H1 (cell line): ENCODE measurements around the gene DDX3X. TPM values are rescaled to one million over a fixed set of nuclear protein-coding genes. Genes with fewer than 3 reads are reported as not detected.
"Not testable (repeated sequence)": the region's sequence is repeated elsewhere in the genome, so short reads cannot be mapped to it uniquely, and the experiment has no call there.

Experiments
- CTCF ChIA-PET: fragments of 300-600 bp; sonication (Branson Sonifier 250); formaldehyde crosslinking; loops from one replicate; lab custom pipeline; 2021; ENCODE audit not compliant: partially characterized antibody; lab: Charles Lee
- POLR2A ChIA-PET: fragments of 300-600 bp; sonication (Branson Sonifier 250); formaldehyde crosslinking; loops from one replicate; lab custom pipeline; 2021; ENCODE audit warnings: inconsistent platforms; ENCODE audit not compliant: partially characterized antibody; lab: Charles Lee
- DNase-seq, 2 experiments: peaks; one replicate each; pipeline versions ENCODE4 v3.0.0 to v3.0.0-alpha.2; 2010 to 2022; ENCODE audit warnings: low spot score in 2 of 2, low read depth in 1 of 2, mixed read lengths in 1 of 2
- FAIRE-seq: peaks from 2 replicates; lab custom pipeline; 2011; peaks lifted over from hg19 to GRCh38; lab: Jason Lieb, UNC
- H2AFZ ChIP-seq: 2 replicates; pipeline ENCODE4 v1.8.1; 2012; ENCODE audit warnings: low read length, inconsistent platforms
- H2AK5ac ChIP-seq: 2 replicates; pipeline ENCODE4 v1.6.1; 2013; ENCODE audit warnings: low read depth, low read length
- H2BK120ac ChIP-seq: replicated peaks from 2 replicates; pipeline ENCODE3; 2013; ENCODE audit warnings: low read depth, low read length, inconsistent platforms
- H2BK12ac ChIP-seq: 2 replicates; pipeline ENCODE4 v1.6.1; 2013; ENCODE audit warnings: low read depth, low read length
- H2BK15ac ChIP-seq: 2 replicates; pipeline ENCODE4 v1.6.1; 2013; ENCODE audit warnings: low read length
- H2BK20ac ChIP-seq: 2 replicates; pipeline ENCODE4 v1.6.1; 2013; ENCODE audit warnings: low read length
- H2BK5ac ChIP-seq: 2 replicates; pipeline ENCODE4 v1.6.1; 2013; ENCODE audit warnings: low read depth, low read length
- H3K14ac ChIP-seq: 2 replicates; pipeline ENCODE4 v1.6.1; 2013; ENCODE audit warnings: inconsistent platforms; ENCODE audit not compliant: insufficient read length
- H3K18ac ChIP-seq: 2 replicates; pipeline ENCODE4 v1.6.1; 2013; ENCODE audit warnings: low read length; ENCODE audit errors: extremely low read depth
- H3K23ac ChIP-seq: 2 replicates; pipeline ENCODE4 v1.6.1; 2013; ENCODE audit warnings: inconsistent platforms; ENCODE audit not compliant: insufficient read length
- H3K23me2 ChIP-seq: 2 replicates; pipeline ENCODE4 v1.6.1; 2013; ENCODE audit warnings: low read depth, low read length
- H3K27ac ChIP-seq: 2 replicates; pipeline ENCODE4 v1.6.1; 2011; ENCODE audit warnings: low read depth, low read length, inconsistent platforms
- H3K27me3 ChIP-seq, 4 experiments: replicated peaks in 1 of 4; 1 replicate in 1 of 4; 2 replicates in 3 of 4; pipeline versions ENCODE4 v1.6.1 to v1.8.1; 2011 to 2013; ENCODE audit warnings: low read length in 3 of 4, mild to moderate bottlenecking in 3 of 4, inconsistent platforms in 2 of 4, mixed read lengths in 2 of 4, moderate library complexity in 1 of 4; ENCODE audit not compliant: control insufficient read depth in 3 of 4, insufficient read depth in 3 of 4; ENCODE audit errors: extremely low read depth in 1 of 4
- H3K36me3 ChIP-seq, 4 experiments: 2 replicates each; pipeline versions ENCODE4 v1.6.1 to v1.8.1; 2011 to 2013; ENCODE audit warnings: mild to moderate bottlenecking in 4 of 4, low read length in 3 of 4, moderate library complexity in 2 of 4, control low read depth in 1 of 4, inconsistent platforms in 1 of 4; ENCODE audit not compliant: insufficient read depth in 4 of 4, control insufficient read depth in 2 of 4
- H3K4ac ChIP-seq: replicated peaks from 2 replicates; pipeline ENCODE3; 2013; ENCODE audit warnings: low read length, low read depth, mixed read lengths, inconsistent platforms; ENCODE audit not compliant: insufficient read length
- H3K4me1 ChIP-seq, 4 experiments: replicated peaks in 1 of 4; 1 replicate in 1 of 4; 2 replicates in 3 of 4; pipeline versions ENCODE4 v1.6.1 to v1.8.1; 2011 to 2013; ENCODE audit warnings: low read length in 3 of 4, inconsistent platforms in 2 of 4, mixed read lengths in 1 of 4; ENCODE audit not compliant: insufficient read depth in 4 of 4, control insufficient read depth in 3 of 4
- H3K4me2 ChIP-seq, 2 experiments: 2 replicates each; pipeline versions ENCODE4 v1.6.1 to v1.8.1; 2011 to 2013; ENCODE audit warnings: low read depth in 2 of 2, low read length in 2 of 2, control low read depth in 1 of 2, inconsistent platforms in 1 of 2, mild to moderate bottlenecking in 1 of 2; ENCODE audit not compliant: insufficient read depth in 1 of 2
- H3K4me3 ChIP-seq, 4 experiments: fragments of 200-600, 300-600 bp in 1 of 4; sonication (generic), shearing (Covaris generic), sonication (Bioruptor Twin) in 1 of 4; 2 replicates each; pipeline versions ENCODE4 v1.5.1 to v1.8.1; 2011 to 2016; ENCODE audit warnings: low read length in 4 of 4, low read depth in 3 of 4, control low read depth in 2 of 4, inconsistent platforms in 2 of 4, mild to moderate bottlenecking in 2 of 4, mixed read lengths in 1 of 4, moderate library complexity in 1 of 4; ENCODE audit not compliant: insufficient read depth in 2 of 4; ENCODE audit errors: extremely low read depth in 1 of 4
- H3K56ac ChIP-seq: replicated peaks from 2 replicates; pipeline ENCODE3; 2013; ENCODE audit warnings: low read depth, mild to moderate bottlenecking, mixed read lengths, low read length, inconsistent platforms; ENCODE audit not compliant: insufficient read length
- H3K79me1 ChIP-seq: 2 replicates; pipeline ENCODE4 v1.6.1; 2013; ENCODE audit warnings: low read depth, low read length, control low read depth
- H3K79me2 ChIP-seq, 2 experiments: 2 replicates each; pipeline versions ENCODE4 v1.6.1 to v1.8.1; 2012 to 2013; ENCODE audit warnings: low read length in 2 of 2, mild to moderate bottlenecking in 2 of 2, inconsistent platforms in 1 of 2; ENCODE audit not compliant: insufficient read depth in 2 of 2, control insufficient read depth in 1 of 2
- H3K9ac ChIP-seq, 4 experiments: replicated peaks in 1 of 4; 1 replicate in 1 of 4; 2 replicates in 3 of 4; pipeline versions ENCODE4 v1.6.1 to v1.8.1; 2011 to 2013; ENCODE audit warnings: low read depth in 3 of 4, low read length in 3 of 4, control low read depth in 2 of 4, mild to moderate bottlenecking in 2 of 4, moderate library complexity in 2 of 4, inconsistent platforms in 1 of 4; ENCODE audit errors: extremely low read depth in 1 of 4
- H3K9me3 ChIP-seq, 2 experiments: 2 replicates each; pipeline versions ENCODE4 v1.6.1 to v1.8.1; 2012 to 2013; ENCODE audit warnings: mild to moderate bottlenecking in 2 of 2, moderate library complexity in 2 of 2, control low read depth in 1 of 2, inconsistent platforms in 1 of 2, low read depth in 1 of 2, low read length in 1 of 2, mixed read lengths in 1 of 2; ENCODE audit not compliant: insufficient read depth in 2 of 2
- H4K20me1 ChIP-seq, 2 experiments: replicated peaks in 1 of 2; 2 replicates each; pipeline versions ENCODE3 to v1.8.1; 2011 to 2013; ENCODE audit warnings: inconsistent platforms in 2 of 2, low read length in 2 of 2, mild to moderate bottlenecking in 1 of 2; ENCODE audit not compliant: insufficient read depth in 2 of 2, control insufficient read depth in 1 of 2
- H4K5ac ChIP-seq: 2 replicates; pipeline ENCODE4 v1.6.1; 2013; ENCODE audit warnings: low read length, low read depth, mixed read lengths, inconsistent platforms; ENCODE audit not compliant: insufficient read length
- H4K8ac ChIP-seq: 2 replicates; pipeline ENCODE4 v1.8.0; 2013; ENCODE audit warnings: mild to moderate bottlenecking, moderate library complexity, low read length, inconsistent platforms; ENCODE audit not compliant: insufficient read depth; ENCODE audit errors: extremely low read depth
- H4K91ac ChIP-seq: replicated peaks from 2 replicates; pipeline ENCODE3; 2013; ENCODE audit warnings: low read length, mixed read lengths, inconsistent platforms; ENCODE audit not compliant: insufficient read length
- WGBS, 2 experiments: shearing (Covaris generic) in 1 of 2; methylation state at CpG; one replicate each; pipeline versions ENCODE4 v1.1.6 to v1.1.7; 2013 to 2015; ENCODE audit warnings: low lambda C conversion rate in 2 of 2, mixed read lengths in 2 of 2, inconsistent platforms in 1 of 2, low coverage in 1 of 2, missing lambda C conversion rate in 1 of 2; ENCODE audit not compliant: insufficient replicate concordance in 2 of 2, insufficient coverage in 1 of 2, insufficient read length in 1 of 2; ENCODE audit errors: extremely low coverage in 1 of 2, missing lambda C conversion rate in 1 of 2; 5-methylcytosine and 5-hydroxymethylcytosine counted together
- polyA plus RNA-seq, 7 experiments: library from polyadenylated mRNA; depleted of rRNA in 3 of 7; stranded (reverse) in 5 of 7; unstranded in 2 of 7; fragments of >200 nt in 5 of 7; fragments of 200-250 nt in 2 of 7; gene quantifications; 1 replicate in 5 of 7; 2 replicates in 1 of 7; 4 replicates in 1 of 7; pipeline versions ENCODE4 v1.2.1 to v1.2.3, GENCODE V29; 2011 to 2013; ENCODE audit warnings: missing spikeins in 2 of 7, mixed read lengths in 2 of 7
- total RNA-seq: library from RNA; stranded (reverse); fragmentation: NEBNext Ultra II Directional; extraction: Animal tissue kit (Norgen Biotek cat#: 25700); gene quantifications from 2 replicates; pipeline ENCODE4 v1.2.1, GENCODE V29; 2021

The DDX3X gene
- total and polyA plus RNA-seq, 2 of the 8 experiments (the other 6 are each of a cell fraction or from before 2014, with no cell fraction given) = 39.4 to 291 TPM

- H3K79me1 ChIP-seq, H3K9me3 ChIP-seq, H4K91ac ChIP-seq, H3K56ac ChIP-seq, H3K27ac ChIP-seq, FAIRE-seq, H3K4me1 ChIP-seq, H4K5ac ChIP-seq, H2BK15ac ChIP-seq, H3K36me3 ChIP-seq, H3K4ac ChIP-seq, H4K20me1 ChIP-seq, H3K27me3 ChIP-seq, H3K9ac ChIP-seq, H3K14ac ChIP-seq, H2AFZ ChIP-seq, H2AK5ac ChIP-seq, H2BK120ac ChIP-seq, H3K4me3 ChIP-seq, H2BK20ac ChIP-seq, H3K79me2 ChIP-seq, H4K8ac ChIP-seq, H3K4me2 ChIP-seq, H2BK5ac ChIP-seq, H2BK12ac ChIP-seq, DNase-seq, H3K23me2 ChIP-seq, H3K18ac ChIP-seq, H3K23ac ChIP-seq: not testable (repeated sequence)
- ChIA-PET POLR2A (interaction anchor here (0.6 to 1.5 kb wide), 2 partner anchors 19 to 134 kb away, joined by 3 read pairs; no protein-coding TSS in a partner anchor), CTCF (interaction anchor here (1.7 kb wide), 1 partner anchor 46 kb away, joined by 5 read pairs; no protein-coding TSS in a partner anchor)
- WGBS, 2 experiments = 98% methylated on average over 5 of the region's 10 CpGs; no CpG with 5 or more reads in 1 of the 2 experiments
These were observed 77.3 kb downstream of the DDX3X start for GRCh38 chrX:41411222-41411621.
